ENCODE data around the gene ATRAID.

- TF ChIP-seq EZH2 (IDR thresholded peaks at IDR 0.05) (no peak), FOXP2 (optimal IDR thresholded peaks at IDR 0.05; ENCODE audit: control extremely low read depth, extremely low read length, insufficient read depth) (no peak)
Measured at GRCh38 chr2:27220091-27220490, 8.2 kb downstream of the ATRAID start.
